ENCODE results near the gene FUS.

FUS gene

DNA sequence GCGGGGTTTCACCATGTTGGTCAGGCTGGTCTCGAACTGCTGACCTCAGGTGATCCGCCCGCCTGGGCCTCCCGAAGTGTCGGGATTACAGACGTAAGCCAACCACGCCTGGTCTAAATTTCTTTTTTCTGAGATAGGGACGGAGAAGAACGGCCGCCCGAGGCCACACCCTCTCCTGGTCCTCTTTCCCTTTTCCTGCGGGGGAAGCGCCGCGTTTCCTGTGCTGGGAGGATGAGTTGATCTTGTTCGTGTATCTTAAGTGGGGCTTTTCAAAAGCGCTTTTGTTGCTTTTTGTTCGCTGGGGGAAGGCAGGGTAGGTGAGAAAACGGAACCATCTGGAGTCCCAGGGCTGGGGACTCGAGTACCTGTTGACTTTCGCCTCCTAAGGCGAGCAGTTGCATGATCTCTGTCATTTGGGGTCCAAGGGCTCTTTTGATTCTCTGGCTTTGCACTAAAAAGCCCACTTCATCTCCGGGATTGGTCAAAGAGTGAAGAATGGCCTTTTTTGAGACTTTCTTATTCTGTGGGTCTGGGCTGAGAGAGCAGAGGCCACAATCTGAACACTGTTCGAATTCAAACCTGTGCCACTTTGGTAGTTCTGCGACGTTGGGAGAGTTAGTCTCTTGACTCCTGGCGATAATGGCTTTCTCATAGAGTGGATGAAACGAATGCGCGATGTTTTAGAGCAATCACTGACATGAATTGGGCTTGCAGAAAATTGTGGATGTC lies 1.3 kb downstream of the FUS start:
- TF ChIP-seq, protein P1, sequence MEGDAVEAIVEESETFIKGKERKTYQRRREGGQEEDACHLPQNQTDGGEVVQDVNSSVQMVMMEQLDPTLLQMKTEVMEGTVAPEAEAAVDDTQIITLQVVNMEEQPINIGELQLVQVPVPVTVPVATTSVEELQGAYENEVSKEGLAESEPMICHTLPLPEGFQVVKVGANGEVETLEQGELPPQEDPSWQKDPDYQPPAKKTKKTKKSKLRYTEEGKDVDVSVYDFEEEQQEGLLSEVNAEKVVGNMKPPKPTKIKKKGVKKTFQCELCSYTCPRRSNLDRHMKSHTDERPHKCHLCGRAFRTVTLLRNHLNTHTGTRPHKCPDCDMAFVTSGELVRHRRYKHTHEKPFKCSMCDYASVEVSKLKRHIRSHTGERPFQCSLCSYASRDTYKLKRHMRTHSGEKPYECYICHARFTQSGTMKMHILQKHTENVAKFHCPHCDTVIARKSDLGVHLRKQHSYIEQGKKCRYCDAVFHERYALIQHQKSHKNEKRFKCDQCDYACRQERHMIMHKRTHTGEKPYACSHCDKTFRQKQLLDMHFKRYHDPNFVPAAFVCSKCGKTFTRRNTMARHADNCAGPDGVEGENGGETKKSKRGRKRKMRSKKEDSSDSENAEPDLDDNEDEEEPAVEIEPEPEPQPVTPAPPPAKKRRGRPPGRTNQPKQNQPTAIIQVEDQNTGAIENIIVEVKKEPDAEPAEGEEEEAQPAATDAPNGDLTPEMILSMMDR (IDR thresholded peaks at IDR 0.05): no peak

DNA sequence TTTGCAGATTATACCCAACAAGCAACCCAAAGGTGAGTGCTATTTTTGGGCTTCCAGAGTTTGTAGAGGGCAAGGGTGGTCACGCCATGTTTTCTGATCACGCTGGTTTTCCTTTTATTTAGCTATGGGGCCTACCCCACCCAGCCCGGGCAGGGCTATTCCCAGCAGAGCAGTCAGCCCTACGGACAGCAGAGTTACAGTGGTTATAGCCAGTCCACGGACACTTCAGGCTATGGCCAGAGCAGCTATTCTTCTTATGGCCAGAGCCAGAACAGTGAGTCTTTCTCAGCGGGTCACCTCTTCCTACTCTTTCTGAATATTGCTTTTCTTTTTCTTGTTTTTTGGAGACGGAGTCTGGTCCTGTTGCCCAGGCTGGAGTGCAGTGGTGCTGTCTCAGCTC lies 2.5 kb downstream of the FUS start:
- TF ChIP-seq, protein P1 (IDR thresholded peaks at IDR 0.05): no peak

DNA sequence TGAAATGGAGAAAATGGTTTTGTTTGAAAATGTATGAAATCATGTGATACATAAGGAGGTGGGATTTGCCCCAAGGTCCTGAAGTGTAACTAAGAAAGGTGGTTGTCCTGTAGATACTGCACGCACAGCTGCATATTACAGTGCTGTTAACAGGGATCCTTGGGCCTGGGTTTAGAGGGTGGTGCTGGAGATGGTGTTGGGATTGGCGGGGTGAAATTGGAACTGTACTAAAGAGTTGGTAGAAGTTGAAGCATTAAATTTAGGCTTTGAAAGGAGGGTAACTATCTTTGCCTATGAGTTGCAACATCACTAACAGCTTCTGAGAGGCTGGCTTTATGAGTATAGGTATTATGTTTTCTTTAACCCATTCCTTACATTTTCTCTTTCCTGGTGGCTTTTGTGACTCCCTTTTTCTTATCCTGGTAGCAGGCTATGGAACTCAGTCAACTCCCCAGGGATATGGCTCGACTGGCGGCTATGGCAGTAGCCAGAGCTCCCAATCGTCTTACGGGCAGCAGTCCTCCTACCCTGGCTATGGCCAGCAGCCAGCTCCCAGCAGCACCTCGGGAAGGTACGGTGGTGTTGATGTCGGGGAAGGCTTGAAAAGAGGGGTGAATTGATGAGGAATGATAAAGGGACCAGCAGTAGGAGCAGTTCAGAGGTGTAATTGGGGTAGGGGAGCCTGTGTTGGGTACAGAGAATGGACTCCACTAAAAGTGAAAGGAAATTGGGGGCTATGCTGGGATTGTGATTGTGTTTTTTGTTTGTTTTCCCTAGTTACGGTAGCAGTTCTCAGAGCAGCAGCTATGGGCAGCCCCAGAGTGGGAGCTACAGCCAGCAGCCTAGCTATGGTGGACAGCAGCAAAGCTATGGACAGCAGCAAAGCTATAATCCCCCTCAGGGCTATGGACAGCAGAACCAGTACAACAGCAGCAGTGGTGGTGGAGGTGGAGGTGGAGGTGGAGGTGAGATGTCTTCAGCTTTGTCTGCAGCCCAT lies 3.8 kb downstream of the FUS start:
- TF ChIP-seq, protein P1 (IDR thresholded peaks at IDR 0.05): no peak

DNA sequence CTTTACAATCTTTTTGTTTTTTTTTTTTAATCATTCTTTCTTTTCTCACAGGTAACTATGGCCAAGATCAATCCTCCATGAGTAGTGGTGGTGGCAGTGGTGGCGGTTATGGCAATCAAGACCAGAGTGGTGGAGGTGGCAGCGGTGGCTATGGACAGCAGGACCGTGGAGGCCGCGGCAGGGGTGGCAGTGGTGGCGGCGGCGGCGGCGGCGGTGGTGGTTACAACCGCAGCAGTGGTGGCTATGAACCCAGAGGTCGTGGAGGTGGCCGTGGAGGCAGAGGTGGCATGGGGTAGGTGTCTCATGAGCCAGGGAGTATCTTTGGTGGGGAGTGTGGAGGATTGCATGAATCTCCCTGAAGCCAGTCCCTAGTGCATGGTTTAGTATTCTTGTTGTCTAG lies 4.9 kb downstream of the FUS start:
- TF ChIP-seq, protein P1 (IDR thresholded peaks at IDR 0.05): no peak

DNA sequence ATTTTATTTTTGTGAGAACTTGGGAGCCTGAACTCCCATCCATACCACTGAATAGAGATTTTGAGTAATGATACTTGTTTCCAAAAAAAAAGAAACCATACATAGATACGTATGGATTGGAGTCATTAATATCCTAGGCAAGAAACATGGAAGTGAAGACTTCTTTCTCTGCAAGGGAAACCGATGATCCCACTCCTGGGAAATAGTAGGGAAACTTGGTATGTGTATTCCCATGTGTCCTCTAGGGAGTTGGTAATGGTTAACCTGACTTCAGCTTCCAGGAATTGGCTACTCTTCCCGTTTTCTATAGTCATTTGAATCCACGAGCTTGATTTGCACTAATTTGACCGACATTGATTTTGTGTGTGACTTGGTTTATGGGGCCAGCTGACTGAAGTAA lies 5.4 kb downstream of the FUS start:
- TF ChIP-seq, protein P1 (IDR thresholded peaks at IDR 0.05): no peak

DNA sequence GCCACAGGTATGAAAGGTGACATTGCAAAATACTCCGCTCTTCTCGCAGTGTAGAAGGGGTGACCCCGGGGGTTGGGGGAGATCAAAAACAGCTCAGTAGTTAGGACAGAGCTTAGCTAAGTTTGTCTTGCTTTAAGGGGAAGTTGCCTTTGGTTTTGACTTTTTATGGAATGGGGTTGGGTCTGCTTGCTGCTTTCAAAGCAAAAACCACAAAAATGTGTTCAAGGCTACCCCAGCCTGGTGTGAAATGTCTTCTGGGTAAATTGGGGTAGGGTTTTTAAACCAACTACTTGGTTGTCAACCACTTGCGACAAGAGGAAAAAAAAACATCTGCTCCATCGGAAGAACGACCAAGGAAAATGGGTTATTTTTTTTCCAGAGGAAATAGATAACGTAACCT lies 6.2 kb downstream of the FUS start:
- TF ChIP-seq, protein P1 (IDR thresholded peaks at IDR 0.05): no peak

DNA sequence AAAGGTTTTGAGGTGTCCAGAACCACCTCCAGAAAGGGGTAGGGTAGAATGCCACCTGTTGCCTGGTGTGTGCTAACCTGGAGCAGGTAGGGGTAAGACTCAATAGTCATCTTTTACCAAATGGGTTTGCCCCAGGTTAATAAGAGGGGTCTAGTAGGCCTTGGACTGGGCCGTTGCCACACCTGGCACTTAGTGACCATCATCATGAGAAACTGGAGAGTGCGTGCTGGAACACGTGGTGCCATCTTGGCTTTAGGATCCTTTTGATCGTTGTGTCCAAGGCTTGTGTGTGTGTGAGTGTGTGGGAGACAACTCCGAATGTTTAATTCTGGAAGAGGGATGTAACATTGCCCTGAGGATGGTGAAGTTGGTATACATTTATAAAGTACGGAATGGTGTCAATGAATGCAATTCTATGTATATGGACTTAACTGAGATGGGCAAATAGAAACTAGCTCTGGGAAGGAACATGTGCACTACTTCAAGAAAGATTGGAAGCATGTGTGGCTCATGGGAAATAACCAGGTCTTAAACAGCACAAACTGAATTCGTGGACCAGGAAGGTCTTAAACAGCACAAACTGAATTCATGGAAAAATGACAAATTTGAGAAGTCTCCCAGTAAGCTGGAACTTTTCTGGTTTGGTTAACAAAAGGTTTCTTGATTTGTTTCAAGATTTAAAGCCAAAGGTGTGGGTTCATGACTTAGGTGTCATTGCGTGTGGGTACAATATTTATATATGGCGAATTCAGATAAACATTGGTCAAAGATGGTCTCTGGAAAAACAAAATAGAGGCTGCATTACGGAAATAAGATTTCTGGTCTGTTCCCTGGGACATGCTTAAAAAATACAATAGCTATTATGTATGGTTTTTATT lies 7.2 kb downstream of the FUS start:
- TF ChIP-seq, protein P1 (IDR thresholded peaks at IDR 0.05): no peak
